GM04503 (cell line): Measurements from ENCODE around the gene EXOSC10.
"Not testable (repeated sequence)": the region's sequence is repeated elsewhere in the genome, so short reads cannot be mapped to it uniquely, and the experiment has no call there.

Experiments used
- DNase-seq: peaks from one replicate; pipeline ENCODE4 v3.0.0-alpha.2; 2012; ENCODE audit warnings: low read depth

EXOSC10 gene

GRCh38 chr1:11061652-11062365, 37.9 kb downstream of the EXOSC10 start:
- DNase-seq, result no peak

DNA sequence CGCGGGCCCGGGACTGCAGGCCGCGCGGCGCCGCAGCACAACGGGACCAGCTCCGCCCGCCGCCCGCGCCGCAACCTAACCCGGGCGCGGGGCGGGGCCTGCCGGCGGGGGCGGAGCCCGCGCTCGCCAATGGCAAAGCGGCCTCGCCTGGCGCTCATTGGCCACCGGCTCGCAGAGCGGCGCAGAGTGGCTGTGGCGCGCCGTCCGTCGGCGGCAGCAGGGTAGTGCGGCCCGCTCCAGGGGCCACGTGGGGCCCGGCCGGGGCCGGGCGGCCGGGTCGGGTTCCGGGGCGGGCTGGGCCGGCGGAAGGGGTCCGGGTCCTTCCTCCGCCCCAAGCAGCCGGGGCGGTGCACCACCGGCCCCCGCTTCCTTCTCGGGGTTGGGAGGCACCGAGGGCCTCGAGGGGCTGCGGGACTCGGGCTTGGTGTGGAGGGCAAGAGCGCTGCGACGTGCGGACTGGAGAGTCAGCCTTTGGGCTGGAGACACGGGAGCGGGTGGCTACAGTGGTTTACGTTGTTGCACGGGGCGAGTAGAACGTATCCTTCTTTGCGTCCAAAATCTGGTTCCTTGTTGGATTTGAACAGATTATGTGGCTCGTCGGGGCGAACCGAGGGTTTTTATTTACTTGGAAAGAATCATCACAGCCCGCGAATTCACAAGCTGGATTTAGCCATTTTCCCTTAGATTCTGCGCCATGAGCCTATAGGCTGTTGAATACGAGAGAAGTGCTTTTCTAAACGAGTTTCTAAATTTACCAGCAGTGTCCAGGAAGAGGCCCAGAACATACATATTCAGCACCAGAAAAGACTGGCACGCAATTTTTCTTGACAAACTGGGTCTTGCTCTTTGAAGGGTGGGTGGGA, 39.5 kb downstream of the EXOSC10 start, which contains the start of gene SRM:
TSS of gene SRM (minus strand) at position 51 of the 863 bp plus-strand sequence. CDS start 75 bp downstream, outside the sequence.
- peak; percentile 32 for DNase-seq

- DNase-seq, result no peak
Observed at GRCh38 chr1:11059155-11059967, 40.3 kb downstream of the EXOSC10 start.

DNA sequence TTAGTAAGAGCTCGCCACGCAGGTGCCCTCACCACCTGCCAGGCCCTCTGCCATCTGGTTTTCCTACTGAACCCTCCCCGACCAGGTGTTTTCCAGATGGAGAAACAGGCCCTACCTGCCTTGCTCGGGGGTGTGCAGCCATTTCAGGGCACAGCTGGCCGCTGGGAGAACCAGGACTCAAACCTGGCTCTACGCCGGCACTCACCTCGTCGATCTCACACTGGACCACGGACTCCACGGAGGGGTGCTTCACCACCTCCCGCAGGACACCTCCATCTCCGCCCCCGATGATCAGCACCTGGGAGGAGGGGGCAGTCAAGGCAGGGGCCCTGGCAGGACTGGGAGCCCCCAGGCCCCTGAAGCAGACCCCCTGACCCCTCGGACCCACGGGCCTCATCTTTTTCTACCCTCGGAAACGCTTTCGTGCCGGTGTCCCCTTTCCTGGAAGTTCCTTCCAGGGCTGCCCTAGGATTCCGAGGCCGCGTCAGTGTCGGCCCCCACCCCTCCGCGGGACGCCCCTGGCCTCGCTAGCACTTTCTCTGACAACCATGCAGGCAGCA, 41.0 kb downstream of the EXOSC10 start:
- DNase-seq, result no peak

DNA sequence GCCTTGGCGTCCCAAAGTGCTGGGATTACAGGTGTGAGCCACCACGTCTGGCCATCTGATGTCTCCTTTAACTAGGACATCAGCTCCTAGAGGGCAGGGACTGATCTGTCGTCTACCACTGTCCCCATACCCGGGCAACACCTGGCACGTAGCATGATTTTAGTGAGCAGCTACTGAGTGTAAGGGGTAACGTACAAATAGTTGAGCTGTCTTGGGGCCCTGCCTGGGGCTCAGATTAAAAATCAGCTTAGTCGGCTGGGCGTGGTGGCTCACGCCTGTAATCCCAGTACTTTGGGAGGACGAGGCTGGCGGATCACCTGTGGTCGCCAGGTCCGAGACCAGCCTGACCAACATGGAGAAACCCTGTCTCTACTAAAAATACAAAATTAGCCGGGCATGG, 41.6 kb downstream of the EXOSC10 start:
- no peak for DNase-seq

- no peak for DNase-seq
Observed at GRCh38 chr1:11057477-11057876, 42.2 kb downstream of the EXOSC10 start.

GRCh38 chr1:11056504-11056903, 43.2 kb downstream of the EXOSC10 start:
- DNase-seq, result no peak

DNA sequence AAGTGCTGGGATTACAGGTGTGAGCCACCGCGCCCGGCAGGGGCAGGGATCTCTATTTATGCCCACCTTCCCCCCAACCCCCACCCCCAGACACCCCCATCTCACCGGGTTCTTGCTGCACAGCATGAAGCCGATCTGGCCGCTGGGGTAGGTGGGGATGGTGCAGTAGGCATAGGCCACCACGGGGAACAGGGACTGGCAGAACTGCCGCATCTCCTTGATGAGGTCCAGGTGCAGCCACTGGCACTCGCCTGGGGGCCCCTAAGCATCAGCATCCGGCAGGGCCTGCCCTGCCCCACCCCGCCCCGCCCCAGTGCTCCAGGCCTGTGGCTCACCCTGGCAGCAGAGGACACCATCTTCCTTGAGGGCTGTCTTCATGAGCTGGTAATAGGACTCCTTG, 44.0 kb downstream of the EXOSC10 start:
- no peak for DNase-seq

DNA sequence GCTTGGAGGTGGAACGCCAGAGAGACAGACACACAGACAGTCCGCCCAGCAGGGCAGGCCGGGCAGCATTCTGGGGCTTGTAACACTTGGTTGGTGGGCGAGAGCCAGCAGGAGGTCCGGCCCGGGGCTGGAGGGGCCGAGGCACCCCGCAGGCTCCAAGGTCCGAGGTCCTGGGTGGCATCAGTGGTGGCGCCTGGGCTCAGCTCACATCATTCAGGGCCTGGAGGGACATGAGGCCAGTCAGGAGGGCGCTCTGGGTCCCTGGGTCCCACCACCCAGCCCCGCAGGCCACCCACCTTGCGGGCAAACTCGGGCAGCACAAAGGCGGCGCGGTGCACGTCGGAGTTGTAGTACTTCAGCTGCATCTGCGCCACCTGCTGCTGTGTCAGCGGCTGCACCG, 45.0 kb downstream of the EXOSC10 start:
- no peak for DNase-seq

- DNase-seq, result no peak
Observed at GRCh38 chr1:11054181-11054580, 45.5 kb downstream of the EXOSC10 start.

DNA sequence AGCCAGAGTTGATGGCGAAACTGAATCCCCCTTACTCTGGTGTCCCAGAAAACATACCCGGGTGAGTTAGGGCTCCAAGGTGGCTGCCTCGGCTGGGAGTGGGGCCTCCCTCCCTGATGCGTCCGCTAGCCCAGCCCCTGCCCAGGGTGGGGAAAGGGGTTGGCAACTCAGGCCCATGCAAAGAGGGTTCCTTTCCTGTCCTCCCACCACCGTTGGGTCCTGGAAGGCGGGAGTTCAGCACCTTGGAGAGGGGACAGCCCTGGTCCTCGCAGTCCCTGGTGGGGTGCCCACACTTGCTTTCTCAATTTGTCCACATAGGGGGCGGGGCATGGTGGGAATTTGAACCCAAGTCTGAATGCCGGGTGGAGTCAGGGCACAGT, 45.9 kb downstream of the EXOSC10 start:
- no peak for DNase-seq

DNA sequence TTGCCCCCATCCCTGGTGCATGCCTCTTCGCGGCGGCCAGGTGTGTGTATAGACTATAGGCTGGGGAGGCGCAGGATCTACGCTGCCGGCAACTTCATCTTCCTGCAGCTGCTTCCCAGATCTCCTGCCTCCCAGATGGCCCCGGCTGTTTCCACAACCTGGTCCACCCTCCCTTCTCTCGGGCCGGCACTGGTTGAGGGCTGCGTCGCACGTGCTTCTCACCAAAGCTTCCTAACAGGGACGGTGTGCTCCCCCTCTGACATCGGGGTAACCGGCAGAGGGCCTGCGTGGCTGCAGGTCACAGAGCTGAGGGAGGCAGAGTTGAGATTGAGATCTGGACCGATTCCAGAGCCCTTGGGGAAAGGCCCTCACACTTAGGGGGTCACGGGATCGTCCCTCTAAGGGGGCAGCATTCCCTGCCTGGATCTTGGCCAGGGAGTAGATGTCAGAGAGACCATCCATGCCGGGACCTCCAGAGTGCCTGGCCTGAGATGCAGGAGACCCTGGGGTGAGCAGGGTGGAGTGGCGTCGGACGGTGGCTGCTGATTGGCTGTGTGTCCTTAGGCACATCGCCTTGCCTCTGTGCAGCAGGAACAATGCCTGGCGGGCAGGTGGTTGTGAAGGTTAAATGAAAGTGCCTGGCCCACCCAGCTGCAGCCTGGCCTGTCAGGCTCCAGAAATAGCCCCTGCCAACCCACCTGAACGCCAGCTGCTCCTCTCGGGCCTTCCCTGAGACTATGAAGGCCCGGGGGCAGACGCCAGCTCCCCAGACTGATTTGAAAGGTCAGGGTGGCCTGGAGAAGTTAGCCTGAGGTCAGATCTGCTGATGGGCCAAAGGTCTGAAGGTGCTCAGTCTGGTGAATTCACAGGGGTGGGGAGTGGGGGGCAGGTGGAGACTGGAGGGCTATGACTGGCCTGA, 46.6 kb downstream of the EXOSC10 start:
- no peak for DNase-seq

DNA sequence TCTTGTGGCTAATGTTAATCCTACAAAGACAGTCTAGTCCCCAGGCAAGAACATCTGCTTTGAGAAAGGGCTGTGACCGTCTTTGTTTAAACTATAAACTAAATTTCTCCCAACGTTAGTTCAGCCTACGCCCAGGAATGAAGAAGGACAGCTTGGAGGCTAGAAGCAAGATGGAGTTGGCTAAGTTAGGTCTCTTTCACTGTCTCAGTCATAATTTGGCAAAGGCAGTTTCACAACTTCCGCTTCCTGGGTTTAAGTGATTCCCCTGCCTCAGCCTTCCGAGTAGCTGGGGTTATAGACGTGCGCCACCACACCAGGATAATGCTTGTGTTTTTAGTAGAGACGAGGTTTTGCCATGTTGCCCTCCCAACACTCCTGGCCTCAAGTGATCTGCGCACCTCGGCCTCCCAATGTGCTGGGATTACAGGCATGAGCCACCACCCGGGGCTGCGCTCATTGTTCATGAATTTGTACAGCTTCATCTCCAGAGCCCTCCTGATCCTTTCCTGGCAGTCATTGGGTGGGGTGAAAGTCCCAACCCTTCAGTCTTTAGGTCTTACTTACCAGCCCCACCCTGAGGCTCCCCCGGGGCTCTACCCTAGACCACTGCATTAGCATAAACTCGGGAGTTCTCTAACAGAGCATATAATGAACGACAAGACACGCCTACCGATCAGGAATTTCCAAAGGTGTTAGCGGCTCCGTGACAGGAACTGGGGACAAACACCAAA, 47.7 kb downstream of the EXOSC10 start:
- DNase-seq, result no peak

GRCh38 chr1:11051121-11051520, 48.5 kb downstream of the EXOSC10 start:
- not testable (repeated sequence) for DNase-seq

DNA sequence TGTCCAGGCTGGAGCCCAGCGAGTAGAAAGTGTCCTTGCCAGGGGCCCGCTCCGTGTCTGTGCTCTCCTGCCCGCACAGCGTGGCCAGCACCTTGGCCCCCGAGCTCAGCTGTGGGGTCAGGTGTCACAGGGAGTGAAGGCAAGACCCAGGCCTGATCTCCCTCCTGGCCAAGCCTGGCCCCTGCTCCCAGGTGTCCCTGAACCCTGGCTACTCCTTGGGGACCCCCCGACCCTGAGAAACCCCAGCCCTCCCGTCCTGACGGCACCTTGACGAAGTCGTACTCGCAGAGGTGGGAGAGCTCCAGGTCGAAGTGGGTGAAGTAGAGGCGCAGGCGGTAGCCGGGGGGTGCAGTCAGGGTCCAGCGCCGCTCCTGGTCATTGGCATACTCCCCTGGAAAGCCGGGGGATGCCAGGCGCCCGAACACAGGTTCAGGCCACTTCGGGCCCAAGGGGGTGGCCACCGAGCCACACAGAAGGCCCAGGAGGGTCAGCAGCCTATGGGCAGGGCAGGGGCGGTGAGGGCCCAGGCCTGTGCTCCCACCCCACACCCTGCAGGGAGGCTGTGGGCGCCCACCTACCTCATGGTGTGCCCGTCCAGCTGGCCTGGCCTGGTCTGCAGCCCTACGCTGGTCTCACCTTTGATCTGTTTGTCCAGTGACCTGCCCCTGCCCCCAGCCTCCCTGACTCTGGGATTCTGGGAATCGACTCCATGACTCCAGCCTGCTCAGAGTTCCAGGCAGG, 52.9 kb downstream of the EXOSC10 start, which contains the start of gene MASP2:
TSS of gene MASP2 (minus strand) at position 615 of the 741 bp plus-strand sequence. CDS start at position 583, 32 bp downstream.
- no peak for DNase-seq

DNA sequence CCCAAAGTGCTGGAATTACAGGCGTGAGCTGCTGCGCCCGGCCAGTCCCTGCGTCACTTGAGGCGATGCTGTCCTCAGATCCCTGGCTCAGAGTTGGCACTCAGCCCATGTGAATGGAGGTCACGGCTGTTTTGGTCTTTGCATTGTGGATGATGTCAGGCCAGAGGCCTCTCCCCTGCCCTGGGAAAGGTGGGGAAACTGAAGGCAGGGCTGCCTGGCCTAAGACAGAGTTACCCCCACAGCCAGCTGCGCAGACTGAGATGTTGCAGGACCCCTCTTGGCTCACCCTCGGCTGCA, 53.5 kb downstream of the EXOSC10 start:
- no peak for DNase-seq

GRCh38 chr1:11045428-11046269, 54.0 kb downstream of the EXOSC10 start:
- DNase-seq, result no peak

GRCh38 chr1:11044849-11045427, 54.7 kb downstream of the EXOSC10 start:
- no peak for DNase-seq
